Esophagus squamous epithelium (tissue), 5 donors: Measurements from ENCODE around the gene SYNPO. TPM values are rescaled to one million over a fixed set of nuclear protein-coding genes. Genes with fewer than 3 reads are reported as not detected.
A peak's percentile ranks its signal among the peaks of the same experiment; 100 is the strongest.

ENCODE experiments used
- DNase-seq: peaks from one replicate; lab custom pipeline; 2025; lab: John Stamatoyannopoulos, UW
- H3K27ac ChIP-seq, 4 donors: fragments of 200-600 bp; sonication (generic); one replicate each; pipeline ENCODE4 v1.5.1; 2016 to 2019; ENCODE audit warnings: mild to moderate bottlenecking in 1 of 4
- H3K27me3 ChIP-seq, 4 donors: fragments of 200-600 bp; sonication (generic); 1 replicate in 3 of 4; 2 replicates in 1 of 4; pipeline versions ENCODE4 v1.5.1 to v1.6.0; 2017 to 2021; ENCODE audit warnings: antibody characterized with exemption in 1 of 4
- H3K36me3 ChIP-seq, 3 donors: fragments of 200-600 bp; sonication (generic); one replicate each; pipeline ENCODE4 v1.5.1; 2016 to 2019
- H3K4me1 ChIP-seq, 3 donors: fragments of 200-600 bp; sonication (generic); one replicate each; pipeline ENCODE4 v1.5.1; 2017 to 2019
- H3K4me3 ChIP-seq, 4 donors: fragments of 200-600 bp; sonication (generic); 1 replicate in 3 of 4; 2 replicates in 1 of 4; pipeline ENCODE4 v1.5.1; 2016 to 2019; ENCODE audit warnings: mild to moderate bottlenecking in 2 of 4, moderate library complexity in 1 of 4
- H3K9me3 ChIP-seq, 3 donors: fragments of 200-600 bp; sonication (generic); one replicate each; pipeline ENCODE4 v1.5.1; 2016 to 2019
- CTCF ChIP-seq, 6 experiments: fragments of 450-650 bp in 4 of 6; fragments of 200-600 bp in 2 of 6; sonication (generic) in 2 of 6; IDR thresholded peaks; one replicate each; pipeline ENCODE4 v1.5.1; 2016 to 2019; ENCODE audit warnings: antibody characterized with exemption in 6 of 6, mild to moderate bottlenecking in 4 of 6, moderate library complexity in 4 of 6
- POLR2A ChIP-seq, 4 donors: fragments of 450-650 bp; IDR thresholded peaks; one replicate each; pipeline ENCODE4 v1.6.1; 2017; ENCODE audit warnings: antibody characterized with exemption in 4 of 4, mild to moderate bottlenecking in 4 of 4, moderate library complexity in 3 of 4
- WGBS, 2 donors: methylation state at CpG; one replicate each; pipeline ENCODE4 v1.1.5; 2018; 5-methylcytosine and 5-hydroxymethylcytosine counted together
- intact Hi-C: fragments of 100-400 bp; cut with DNase I; formaldehyde crosslinking; loops from one replicate; pipeline ENCODE4 v1.15.0; 2022
- total RNA-seq, 4 donors: library from RNA; depleted of rRNA; stranded (reverse); fragments of >200 nt; gene quantifications; one replicate each; pipeline ENCODE4 v1.1.0, GENCODE V29; 2016
- donor health status: DM: yes; HTN: yes; CAD: no.

Gene SYNPO
- total RNA-seq, 4 donors from 2014 or later = 2.5 to 8.8 (median 5.6) TPM

- no peaks in the 10 kb centered on the region for H3K27me3 ChIP-seq
- H3K4me1 ChIP-seq = peaks cover 0 to 76% (median 45%) of the 10 kb centered on the region in 3 donors
- H3K9me3 ChIP-seq = no peaks in the 10 kb centered on the region
- no peak overlapping the region for H3K4me3 ChIP-seq
- H3K27ac ChIP-seq = peak overlapping the region in 3 of 4 donors; percentile 30 to 63 (median 39)
- intact Hi-C loops = no loop called here
- TF ChIP-seq CTCF (IDR thresholded peaks at IDR 0.05) (no peak), POLR2A (IDR thresholded peaks at IDR 0.05) (no peak)
- no peak for DNase-seq
- peaks cover 0 to 32% (median 19%) of the 10 kb centered on the region in 3 donors for H3K36me3 ChIP-seq
- 86 to 95% methylated on average over 3 to 8 of the region's 16 CpGs for WGBS, 2 donors
Measured at GRCh38 chr5:150648294-150649107, 8.0 kb downstream of the SYNPO start.

- DNase-seq = no peak
- Histone ChIP-seq H3K9me3 (no peaks in the 10 kb centered on the region), H3K27me3 (no peaks in the 10 kb centered on the region), H3K4me1 (peaks cover 0 to 72% (median 39%) of the 10 kb centered on the region in 3 donors), H3K27ac (peak overlapping the region in 1 of 4 donors; percentile 28), H3K4me3 (no peak overlapping the region), H3K36me3 (peaks cover 0 to 32% (median 19%) of the 10 kb centered on the region in 3 donors)
- TF ChIP-seq POLR2A (IDR thresholded peaks at IDR 0.05) (no peak), CTCF (IDR thresholded peaks at IDR 0.05) (no peak)
- WGBS, 2 donors = 79 to 98% methylated on average over 9 to 12 of the region's 46 CpGs
- intact Hi-C loops = no loop called here
Measured at GRCh38 chr5:150649108-150650020, 8.9 kb downstream of the SYNPO start.

DNA sequence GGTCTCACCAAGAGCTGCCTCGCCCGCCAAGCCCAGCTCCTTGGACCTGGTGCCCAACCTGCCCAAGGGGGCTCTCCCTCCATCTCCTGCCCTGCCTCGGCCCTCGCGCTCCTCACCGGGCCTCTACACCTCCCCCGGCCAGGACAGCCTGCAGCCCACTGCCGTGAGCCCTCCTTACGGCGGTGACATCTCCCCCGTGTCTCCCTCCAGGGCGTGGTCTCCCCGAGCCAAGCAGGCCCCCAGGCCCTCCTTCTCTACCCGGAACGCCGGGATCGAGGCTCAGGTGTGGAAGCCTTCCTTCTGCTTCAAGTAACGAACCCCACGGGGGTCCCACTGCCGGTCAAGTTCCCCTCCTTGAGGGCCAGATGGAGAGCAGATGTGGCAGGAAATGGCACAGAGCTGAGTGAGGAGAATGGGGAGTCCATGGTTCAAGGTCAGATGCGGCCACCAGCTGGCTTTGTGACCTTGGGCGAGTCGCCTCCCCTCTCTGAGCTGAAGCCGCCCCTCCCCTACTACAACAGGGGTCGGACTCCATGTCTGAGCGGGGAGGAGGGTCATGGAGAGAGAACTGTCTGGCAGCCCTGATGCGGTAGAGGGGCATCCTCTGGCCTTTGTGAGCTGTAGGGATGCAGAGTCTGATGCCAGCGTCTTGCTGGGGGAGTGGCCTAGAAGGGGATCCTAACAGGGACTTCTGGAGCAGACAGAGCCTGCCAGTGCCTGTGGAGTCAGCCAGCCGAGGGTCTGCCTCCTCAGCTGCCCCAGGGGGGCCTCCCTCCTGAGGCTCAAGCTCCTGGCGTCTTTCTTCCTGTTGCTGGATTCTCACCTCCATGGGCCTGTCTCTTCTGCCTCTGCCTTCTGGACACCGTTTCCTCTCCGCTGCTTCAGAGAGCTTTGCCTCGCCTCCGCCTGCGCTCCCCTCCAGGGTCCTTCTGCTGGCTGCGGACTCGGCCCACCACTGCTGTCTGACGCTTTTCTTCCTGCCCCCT lies 9.9 kb downstream of the SYNPO start:
- DNase-seq = no peak
- Histone ChIP-seq H3K36me3 (peaks cover 0 to 32% (median 19%) of the 10 kb centered on the region in 3 donors), H3K4me1 (peaks cover 0 to 64% (median 29%) of the 10 kb centered on the region in 3 donors), H3K27ac (peak overlapping the region in 1 of 4 donors; percentile 28), H3K27me3 (no peaks in the 10 kb centered on the region), H3K9me3 (no peaks in the 10 kb centered on the region), H3K4me3 (no peak overlapping the region)
- intact Hi-C loops = no loop called here
- WGBS, 2 donors = 82 to 89% methylated on average over 8 to 20 of the region's 38 CpGs
- TF ChIP-seq CTCF (IDR thresholded peaks at IDR 0.05) = no peak
- TF ChIP-seq POLR2A (IDR thresholded peaks at IDR 0.05) = no peak

GRCh38 chr5:150651382-150651781 lies 10.9 kb downstream of the SYNPO start:
- TF ChIP-seq POLR2A (IDR thresholded peaks at IDR 0.05) = no peak
- TF ChIP-seq CTCF (IDR thresholded peaks at IDR 0.05) = no peak
- Histone ChIP-seq H3K4me3 (no peak overlapping the region), H3K36me3 (peaks cover 0 to 32% (median 19%) of the 10 kb centered on the region in 3 donors), H3K4me1 (peaks cover 4 to 64% (median 32%) of the 10 kb centered on the region in 3 donors), H3K27me3 (no peaks in the 10 kb centered on the region), H3K9me3 (no peaks in the 10 kb centered on the region), H3K27ac (no peak overlapping the region)
- intact Hi-C loops = no loop called here
- DNase-seq = no peak
- 64% methylated on average over 1 of the region's 1 CpG; no CpG with 5 or more reads in 1 of the 2 donors for WGBS, 2 donors
